Transverse colon (tissue), 4 donors: ENCODE measurements around the gene SHB. TPM values are rescaled to one million over a fixed set of nuclear protein-coding genes. Genes with fewer than 3 reads are reported as not detected.

Source experiments
- DNase-seq: peaks from one replicate; pipeline ENCODE4 v3.0.0-alpha.2; 2019
- H3K27ac ChIP-seq, 4 donors: fragments of 200-600 bp; sonication (generic); 2 replicates each; pipeline ENCODE4 v1.5.1; 2016 to 2018; ENCODE audit warnings: inconsistent platforms in 4 of 4
- H3K27me3 ChIP-seq: fragments of 200-600 bp; sonication (generic); 2 replicates; pipeline ENCODE4 v1.5.1; 2017; ENCODE audit warnings: inconsistent platforms
- H3K36me3 ChIP-seq, 4 donors: fragments of 200-600 bp; sonication (generic); 2 replicates each; pipeline ENCODE4 v1.5.1; 2017 to 2019; ENCODE audit warnings: inconsistent platforms in 4 of 4
- H3K4me1 ChIP-seq, 4 donors: fragments of 200-600 bp; sonication (generic); 2 replicates each; pipeline ENCODE4 v1.5.1; 2017 to 2020; ENCODE audit warnings: inconsistent platforms in 4 of 4
- H3K4me3 ChIP-seq, 4 donors: fragments of 200-600 bp; sonication (generic); 1 replicate in 1 of 4; 2 replicates in 3 of 4; pipeline versions ENCODE4 v1.5.1 to v1.6.1; 2017 to 2019; ENCODE audit warnings: inconsistent platforms in 4 of 4
- H3K9me3 ChIP-seq, 2 donors: fragments of 200-600 bp; sonication (generic); 2 replicates each; pipeline ENCODE4 v1.5.1; 2017 to 2019; ENCODE audit warnings: inconsistent platforms in 2 of 2
- CTCF ChIP-seq, 5 experiments: fragments of 200-600 bp in 3 of 5; fragments of 450-650 bp in 2 of 5; sonication (generic) in 3 of 5; IDR thresholded peaks; 1 replicate in 2 of 5; 2 replicates in 3 of 5; pipeline ENCODE4 v1.5.1; 2016 to 2017; ENCODE audit warnings: antibody characterized with exemption in 5 of 5, inconsistent platforms in 3 of 5, mild to moderate bottlenecking in 2 of 5, moderate library complexity in 1 of 5
- EP300 ChIP-seq: sonication (generic); formaldehyde crosslinking; IDR thresholded peaks from one replicate; pipeline ENCODE4 v1.6.1; 2017; ENCODE audit warnings: antibody characterized with exemption, low read depth
- POLR2A ChIP-seq: fragments of 450-650 bp; IDR thresholded peaks from one replicate; pipeline ENCODE4 v1.6.1; 2016; ENCODE audit warnings: antibody characterized with exemption, mild to moderate bottlenecking, moderate library complexity
- POLR2AphosphoS5 ChIP-seq, 3 donors: sonication (generic); formaldehyde crosslinking; IDR thresholded peaks; one replicate each; pipeline ENCODE4 v1.6.1; 2016; ENCODE audit warnings: antibody characterized with exemption in 3 of 3
- WGBS, 2 donors: methylation state at CpG; one replicate each; pipeline ENCODE4 v1.1.5; 2018; ENCODE audit warnings: low coverage in 1 of 2; 5-methylcytosine and 5-hydroxymethylcytosine counted together
- in situ Hi-C, 4 donors: fragments of 200-750 bp; cut with MboI; loops; one replicate each; pipeline versions ENCODE4 v1.15.0 to v1.15.1; 2017; ENCODE audit warnings: low sequenced_read_pairs in 3 of 4, low pct_ligation_motif_present in 1 of 4, low pct_unique_long_range_greater_than_20kb in 1 of 4
- intact Hi-C: fragments of 100-400 bp; cut with DNase I; formaldehyde crosslinking; loops from one replicate; pipeline ENCODE4 v1.15.1; 2023; ENCODE audit warnings: low total_unique reads
- total RNA-seq, 4 donors: library from RNA; depleted of rRNA; stranded (reverse); fragments of >200 nt; gene quantifications; one replicate each; pipeline ENCODE4 v1.1.0, GENCODE V29; 2016

SHB gene
- total RNA-seq, 4 donors from 2014 or later: 11.9 to 33.7 (median 22.2) TPM

GRCh38 chr9:38103340-38103739, 34.3 kb upstream of the SHB start:
- in situ Hi-C loops: loop anchor here in 1 of 4 donors (25.0 kb wide), 1 partner anchor 109 kb away; no protein-coding TSS in a partner anchor

DNA sequence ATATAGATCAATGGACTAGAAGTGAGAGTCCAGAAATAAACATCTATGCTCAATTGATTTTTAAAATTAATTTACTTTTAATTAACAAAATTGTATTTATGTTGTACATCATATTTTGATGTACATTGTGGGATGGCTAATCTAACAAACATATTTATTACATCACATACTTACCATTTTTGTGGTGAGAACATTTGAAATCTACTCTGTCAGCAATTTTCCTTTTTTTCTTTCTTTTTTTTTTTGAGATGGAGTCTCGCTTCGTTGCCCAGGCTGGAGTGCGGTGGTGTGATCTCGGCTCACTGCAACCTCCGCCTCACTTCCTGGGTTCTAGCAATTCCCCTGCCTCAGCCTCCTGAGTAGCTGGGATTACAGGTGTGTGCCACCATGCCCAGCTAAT, 32.4 kb upstream of the SHB start:
- H3K9me3 ChIP-seq: no peaks in the 10 kb centered on the region
- in situ Hi-C loops: loop anchor here in 1 of 4 donors (25.0 kb wide), 1 partner anchor 111 kb away; no protein-coding TSS in a partner anchor
- intact Hi-C loops: no loop called here
- no peak for DNase-seq
- WGBS, 2 donors: 88 to 90% methylated on average over 2 to 5 of the region's 5 CpGs
- no peaks in the 10 kb centered on the region for H3K36me3 ChIP-seq
- TF ChIP-seq POLR2A: no peak
- no peak for TF ChIP-seq CTCF (IDR thresholded peaks at IDR 0.05)
- TF ChIP-seq EP300: no peak
- TF ChIP-seq POLR2AphosphoS5 (IDR thresholded peaks at IDR 0.05): no peak
- H3K27me3 ChIP-seq: peaks cover 3% of the 10 kb centered on the region
- no peaks in the 10 kb centered on the region for H3K4me1 ChIP-seq
- no peak overlapping the region for H3K27ac ChIP-seq
- no peak overlapping the region for H3K4me3 ChIP-seq

More at GRCh38 chr9:38103340-38103739, 34.3 kb upstream of the SHB start:
- Histone ChIP-seq H3K4me3 (no peak overlapping the region), H3K36me3 (no peaks in the 10 kb centered on the region), H3K4me1 (no peaks in the 10 kb centered on the region), H3K27ac (no peak overlapping the region), H3K27me3 (peaks cover 1% of the 10 kb centered on the region), H3K9me3 (no peaks in the 10 kb centered on the region)
- DNase-seq: no peak
- no peak for TF ChIP-seq POLR2A
- no peak for TF ChIP-seq CTCF (IDR thresholded peaks at IDR 0.05)
- no peak for TF ChIP-seq EP300
- TF ChIP-seq POLR2AphosphoS5 (IDR thresholded peaks at IDR 0.05): no peak
- intact Hi-C loops: no loop called here
- WGBS, 2 donors: 88 to 100% methylated on average over 2 of the region's 2 CpGs

- no peak for DNase-seq
- Histone ChIP-seq H3K27me3 (peaks cover 3% of the 10 kb centered on the region), H3K4me3 (no peak overlapping the region), H3K4me1 (no peaks in the 10 kb centered on the region), H3K9me3 (no peaks in the 10 kb centered on the region), H3K27ac (no peak overlapping the region), H3K36me3 (no peaks in the 10 kb centered on the region)
- intact Hi-C loops (no loop called here), in situ Hi-C loops (loop anchor here (25.0 kb wide), 2 partner anchors 266 to 316 kb away; partner anchors contain the start of gene IGFBPL1 (in 1 of the 4))
- no peak for TF ChIP-seq POLR2A
- TF ChIP-seq CTCF (IDR thresholded peaks at IDR 0.05): no peak
- TF ChIP-seq POLR2AphosphoS5 (IDR thresholded peaks at IDR 0.05): no peak
- no peak for TF ChIP-seq EP300
- WGBS, 2 donors: 89% methylated on average over 4 of the region's 5 CpGs; no CpG with 5 or more reads in 1 of the 2 donors
Observed at GRCh38 chr9:38096238-38096805, 27.3 kb upstream of the SHB start.

- no peak overlapping the region for H3K27ac ChIP-seq
- no peak for DNase-seq
- no peaks in the 10 kb centered on the region for H3K4me1 ChIP-seq
- in situ Hi-C loops (loop anchor here (25.0 kb wide), 2 partner anchors 268 to 318 kb away; partner anchors contain the start of gene IGFBPL1 (in 1 of the 4)), intact Hi-C loops (no loop called here)
- H3K36me3 ChIP-seq: no peaks in the 10 kb centered on the region
- TF ChIP-seq POLR2AphosphoS5 (IDR thresholded peaks at IDR 0.05) (no peak), CTCF (IDR thresholded peaks at IDR 0.05) (no peak), EP300 (no peak)
- no peak overlapping the region for H3K4me3 ChIP-seq
- peaks cover 3% of the 10 kb centered on the region for H3K27me3 ChIP-seq
- WGBS, 2 donors: 80 to 100% methylated on average over 1 to 4 of the region's 4 CpGs
- no peaks in the 10 kb centered on the region for H3K9me3 ChIP-seq
Observed at GRCh38 chr9:38094165-38094564, 25.1 kb upstream of the SHB start.
